ENCODE measurements around the gene PARD3.
"Not testable (repeated sequence)": the region's sequence is repeated elsewhere in the genome, so short reads cannot be mapped to it uniquely, and the experiment has no call there.

The PARD3 gene

DNA sequence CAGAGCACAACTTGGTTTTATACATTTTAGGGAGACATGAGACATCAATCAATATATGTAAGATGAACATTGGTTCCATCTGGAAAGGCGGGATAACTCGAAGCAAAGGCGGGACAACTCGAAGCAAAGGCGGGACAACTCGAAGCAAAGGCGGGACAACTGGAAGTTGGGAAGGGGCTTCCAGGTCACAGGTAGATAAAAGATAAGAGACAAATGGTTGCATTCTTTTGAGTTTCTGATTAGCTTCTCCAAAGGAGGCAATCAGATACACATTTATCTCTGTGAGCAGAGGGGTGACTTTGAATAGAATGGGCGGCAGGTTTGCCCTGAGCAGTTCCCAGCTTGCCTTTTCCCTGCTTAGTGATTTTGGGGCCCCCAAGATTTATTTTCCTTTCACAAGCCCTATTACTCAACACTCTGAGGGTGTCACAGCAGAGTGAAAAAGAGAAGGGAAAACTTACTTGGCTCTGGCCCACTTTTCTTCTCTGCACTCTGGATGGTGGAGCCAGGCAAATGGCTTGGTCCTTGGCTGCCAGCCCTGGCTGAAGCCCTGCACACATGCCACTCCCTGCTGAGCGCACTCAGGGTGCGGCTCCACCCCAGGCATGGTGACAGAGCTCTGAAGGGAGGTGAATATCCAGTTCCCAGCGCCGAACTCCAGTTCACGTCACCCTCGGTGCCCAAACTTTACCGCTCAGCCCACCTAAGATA lies 46.7 kb downstream of the PARD3 start:
- peak in 29 of 56 donors; percentile 4 to 69 (median 34) for DNase-seq

DNA sequence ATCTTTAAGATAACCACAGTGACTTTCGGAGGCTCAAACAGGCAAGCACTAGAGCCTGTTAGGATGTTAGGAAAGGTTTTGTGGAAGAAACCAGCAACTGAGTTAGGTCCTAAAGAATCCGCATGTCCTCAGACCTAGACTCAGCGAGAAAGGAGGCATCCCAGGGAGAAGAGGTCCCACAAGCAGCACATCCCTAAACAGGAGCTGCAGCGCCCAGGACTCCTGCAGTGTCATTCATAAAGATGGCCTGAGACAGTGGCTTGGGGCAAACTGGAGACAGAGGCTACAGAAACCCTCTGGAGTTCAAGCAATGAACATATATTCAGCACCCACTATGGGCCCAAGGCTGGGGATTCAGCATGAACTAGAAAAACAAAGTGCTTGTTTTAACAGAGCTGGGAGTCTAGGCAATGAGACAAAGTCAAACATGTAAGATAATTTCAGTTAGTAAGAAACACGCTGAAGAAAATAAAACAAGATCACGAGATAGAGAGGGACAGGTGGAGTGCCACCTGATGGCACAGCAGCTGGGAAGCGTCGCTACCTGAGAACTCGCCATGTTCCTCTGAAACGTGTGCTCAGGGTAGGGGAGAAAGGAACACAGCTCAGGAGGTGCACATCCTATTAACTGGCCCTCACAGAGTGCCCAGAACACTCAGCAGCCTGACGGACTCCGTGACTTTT lies 48.1 kb downstream of the PARD3 start:
- no peak for DNase-seq

DNA sequence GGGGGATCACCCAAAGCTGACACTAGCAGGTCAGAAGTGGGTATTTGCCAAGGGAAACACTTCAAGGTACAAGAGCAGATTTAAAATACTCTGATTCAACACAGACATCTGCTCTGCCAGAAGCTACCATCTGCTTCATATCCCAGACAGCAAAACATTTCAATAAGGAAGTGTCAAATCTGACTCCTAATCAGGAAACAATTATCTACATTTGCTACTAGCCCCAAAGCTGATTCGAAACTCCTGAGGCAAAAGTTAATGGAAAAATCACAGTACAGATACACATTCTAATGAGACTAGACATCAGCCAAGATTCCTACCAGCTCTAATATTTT lies 48.9 kb downstream of the PARD3 start:
- DNase-seq, result peak in 1 of 56 donors; percentile 12

DNA sequence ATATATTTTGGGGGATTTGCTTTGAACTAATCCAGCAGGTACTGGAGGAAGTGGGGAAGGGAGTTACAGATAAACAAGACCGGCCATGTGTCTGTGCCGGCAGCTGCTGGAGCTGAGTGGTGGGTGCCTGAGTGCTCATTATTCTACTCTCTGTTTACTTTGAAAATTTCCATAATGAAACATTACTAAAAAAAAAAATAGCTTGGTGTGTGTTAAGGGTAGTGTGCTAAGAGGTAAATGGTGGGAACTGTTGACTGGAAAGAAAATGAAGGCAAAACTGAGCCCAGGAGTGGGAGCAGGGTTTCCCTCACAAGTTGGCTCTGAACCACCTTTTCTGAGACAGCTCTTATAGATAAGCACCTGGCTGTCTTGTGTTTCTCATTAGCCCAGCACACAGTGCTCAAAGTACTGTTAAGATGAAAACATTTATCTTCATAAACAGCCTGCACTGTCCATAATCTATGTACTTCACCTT lies 50.6 kb downstream of the PARD3 start:
- no peak for DNase-seq

DNA sequence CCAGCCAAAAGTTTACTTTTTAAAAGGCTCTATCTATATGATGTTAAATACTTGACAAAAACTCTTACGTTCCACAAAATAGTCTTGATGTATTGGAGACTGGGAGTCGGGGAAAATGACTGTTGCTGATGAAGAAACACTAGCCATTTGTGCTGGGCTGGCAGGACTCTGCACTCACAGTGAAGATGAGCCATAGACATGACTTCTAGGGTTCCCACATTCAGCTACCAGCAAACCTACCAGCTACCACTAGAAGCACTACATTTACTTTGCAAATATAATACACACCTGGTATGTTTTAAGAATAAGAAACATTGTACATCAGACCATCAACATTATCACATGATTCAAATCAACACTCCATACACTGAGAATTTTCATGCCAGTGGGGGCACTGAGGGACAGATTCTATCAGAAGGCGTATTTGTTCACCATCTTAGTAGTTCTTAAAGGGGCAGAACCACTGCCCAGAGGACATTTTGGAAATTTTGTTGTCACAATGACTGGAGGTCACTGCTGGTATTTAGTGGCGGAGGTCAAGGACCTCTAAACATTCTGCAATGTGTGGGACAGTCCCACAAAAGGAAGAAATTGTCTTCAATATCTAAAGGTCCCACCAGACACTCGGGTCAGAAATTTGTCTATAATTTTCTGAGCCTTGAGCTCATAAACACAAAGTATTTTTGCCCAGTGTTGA lies 52.3 kb downstream of the PARD3 start:
- no peak for DNase-seq

DNA sequence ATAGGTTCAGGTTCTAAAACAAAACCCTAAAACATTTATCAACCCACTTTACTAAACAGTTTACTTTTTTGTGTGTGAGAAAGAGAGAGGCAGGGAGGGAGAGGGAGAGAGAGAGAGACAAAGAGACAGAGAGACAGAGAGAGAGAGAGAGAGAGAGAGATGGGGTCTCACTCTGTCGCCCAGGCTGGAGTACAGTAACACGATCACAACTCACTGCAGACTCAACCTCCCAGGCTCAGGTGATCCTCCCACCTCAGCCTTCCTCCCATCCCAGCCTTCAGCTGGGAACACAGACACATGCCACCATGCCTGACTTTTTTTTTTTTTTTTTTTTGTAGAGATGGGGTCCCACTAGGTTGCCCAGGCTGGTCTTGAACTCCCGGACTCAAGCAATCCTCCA lies 52.9 kb downstream of the PARD3 start:
- DNase-seq, result no peak

DNA sequence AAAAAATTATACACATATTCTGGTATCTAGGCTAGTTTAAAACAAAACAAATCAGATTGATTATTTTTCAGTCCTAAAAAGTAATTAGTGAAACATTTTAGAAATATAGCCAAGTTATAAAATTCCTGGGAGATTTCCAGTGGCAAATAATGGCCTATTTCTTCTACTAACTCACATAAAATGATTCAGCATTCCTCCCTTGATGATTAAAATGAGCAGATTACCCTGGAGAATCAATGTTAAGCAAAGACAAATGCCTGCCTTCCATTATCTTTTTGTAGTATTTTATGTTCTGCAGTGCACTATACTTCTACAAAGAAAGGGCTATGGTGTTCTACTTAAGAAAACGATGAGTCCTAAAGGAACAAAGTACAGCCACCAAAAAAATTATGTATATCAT lies 53.6 kb downstream of the PARD3 start:
- DNase-seq, result no peak

DNA sequence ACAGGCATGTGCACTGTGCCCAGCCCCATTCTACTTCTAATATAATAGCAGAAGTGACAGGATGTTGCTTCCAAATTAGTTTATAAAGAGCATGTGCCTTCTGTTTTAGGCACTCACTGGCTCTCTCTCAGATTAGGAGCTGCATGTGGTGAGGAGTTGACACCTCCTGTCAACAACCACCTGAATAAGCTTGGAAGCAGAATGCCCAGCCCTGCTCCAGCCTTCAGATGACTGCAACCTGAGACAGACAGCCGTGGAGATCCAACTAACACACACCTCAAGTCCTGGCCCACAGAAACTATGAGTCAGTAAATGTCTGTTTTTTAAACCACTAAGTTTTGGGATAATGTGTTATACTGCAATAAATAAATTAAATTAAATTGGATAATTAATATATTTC lies 54.5 kb downstream of the PARD3 start:
- DNase-seq, result no peak

DNA sequence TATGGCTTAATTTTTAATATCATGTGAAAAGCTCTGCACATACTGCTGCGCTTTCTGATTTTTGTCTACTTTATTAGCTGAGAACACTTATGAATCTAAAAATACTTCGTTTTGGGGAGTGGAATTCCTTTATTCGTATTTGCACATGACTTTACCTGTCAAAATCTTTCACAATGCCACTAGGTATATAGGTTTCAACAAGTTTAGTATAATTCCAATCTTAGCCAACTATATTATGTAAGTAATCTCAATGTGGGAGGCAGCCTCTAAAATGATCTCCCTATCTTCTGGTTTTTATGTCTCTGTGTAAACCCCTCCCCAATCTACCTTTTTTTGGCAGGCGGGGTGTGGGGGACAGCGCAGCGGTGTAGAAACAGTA lies 55.3 kb downstream of the PARD3 start:
- no peak for DNase-seq

DNA sequence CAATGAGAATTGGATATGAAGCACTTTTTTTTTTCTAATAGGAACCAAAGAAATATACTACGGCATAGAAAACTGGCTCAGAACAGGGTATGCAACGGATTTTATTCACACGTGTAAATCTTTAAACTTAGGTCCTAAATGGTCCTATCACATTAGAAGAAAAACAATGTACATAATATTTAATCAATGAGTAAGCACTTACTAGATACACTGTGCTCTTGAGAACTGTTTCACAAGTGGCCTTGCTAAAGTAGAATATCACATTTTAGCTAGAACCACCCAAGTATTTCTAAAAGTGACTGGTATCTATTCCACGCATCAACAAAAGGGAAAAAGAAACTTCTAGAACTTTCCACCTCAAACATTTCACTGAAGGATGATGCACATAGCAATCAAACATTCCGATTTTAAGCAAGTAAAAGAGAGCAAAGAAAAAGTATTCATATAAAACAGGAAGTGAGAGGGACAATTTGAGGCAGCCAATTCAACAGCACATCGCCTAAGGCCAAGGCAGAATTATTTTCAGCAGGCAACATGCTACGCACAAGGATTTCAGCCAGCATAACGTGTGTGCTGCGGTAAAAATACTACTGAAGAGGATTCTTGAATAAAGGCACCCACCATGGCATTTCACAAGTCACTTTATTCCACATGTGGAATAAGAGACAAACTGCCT lies 55.8 kb downstream of the PARD3 start:
- DNase-seq, result no peak

DNA sequence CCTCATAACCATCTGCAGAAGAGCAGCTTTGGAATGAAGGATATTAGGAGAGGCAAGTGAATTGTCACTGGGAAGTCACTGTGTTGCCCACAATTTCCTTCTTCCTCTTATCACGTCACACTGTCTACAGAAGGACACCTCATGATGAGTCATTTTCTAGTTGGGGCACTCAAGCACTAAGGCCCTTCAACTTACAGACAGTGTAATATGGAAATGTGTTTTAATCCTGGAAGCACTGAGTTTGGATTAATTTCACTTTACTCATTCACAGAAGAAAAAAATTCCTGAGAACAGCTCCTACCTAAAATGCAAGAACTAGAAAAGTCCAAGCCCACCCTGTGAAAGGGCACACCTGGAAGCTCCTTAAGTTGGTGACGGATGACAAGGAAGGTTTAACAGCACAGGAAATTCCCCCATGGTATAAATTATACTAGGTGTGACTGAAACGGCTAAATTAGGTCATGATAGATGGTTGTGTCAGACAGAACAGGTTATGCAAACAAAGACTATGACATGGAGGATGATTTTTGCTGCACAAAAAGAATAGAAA lies 56.6 kb downstream of the PARD3 start:
- DNase-seq, result no peak

DNA sequence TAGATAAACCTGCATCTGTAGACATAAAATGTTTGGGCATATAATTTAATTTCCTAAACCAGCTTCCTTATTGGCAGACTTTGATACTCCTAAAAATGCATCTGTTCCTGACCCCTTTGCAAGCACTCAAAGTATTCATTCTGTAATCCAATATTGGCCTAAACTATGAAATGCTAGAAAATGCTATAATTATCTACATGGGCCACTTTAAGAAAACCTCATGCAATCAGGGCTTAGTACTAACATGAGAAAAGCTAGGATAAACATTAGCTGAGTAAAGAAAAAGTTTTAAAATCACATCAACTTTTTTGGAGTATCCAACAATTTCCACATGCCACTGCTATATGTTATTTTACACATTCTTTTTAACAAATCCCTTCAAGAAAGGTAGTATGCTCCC lies 57.2 kb downstream of the PARD3 start:
- no peak for DNase-seq

DNA sequence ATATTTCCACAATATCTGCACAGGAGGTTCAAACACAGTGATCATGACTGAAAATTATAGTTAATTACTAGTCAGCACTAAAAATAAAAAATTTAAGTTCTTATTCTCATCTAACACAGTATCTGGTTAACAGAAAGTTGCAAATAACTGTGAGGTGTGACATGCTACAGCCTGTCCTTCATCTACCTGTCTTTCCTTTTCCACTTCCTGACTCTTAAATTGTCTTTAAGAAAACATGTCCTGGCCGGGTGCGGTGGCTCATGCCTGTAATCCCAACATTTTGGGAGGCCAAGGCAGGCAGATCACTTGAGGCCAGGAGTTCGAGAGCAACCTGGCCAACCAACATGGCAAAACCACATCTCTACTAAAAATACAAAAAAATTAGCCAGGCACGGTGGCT lies 57.9 kb downstream of the PARD3 start:
- not testable (repeated sequence) for DNase-seq

DNA sequence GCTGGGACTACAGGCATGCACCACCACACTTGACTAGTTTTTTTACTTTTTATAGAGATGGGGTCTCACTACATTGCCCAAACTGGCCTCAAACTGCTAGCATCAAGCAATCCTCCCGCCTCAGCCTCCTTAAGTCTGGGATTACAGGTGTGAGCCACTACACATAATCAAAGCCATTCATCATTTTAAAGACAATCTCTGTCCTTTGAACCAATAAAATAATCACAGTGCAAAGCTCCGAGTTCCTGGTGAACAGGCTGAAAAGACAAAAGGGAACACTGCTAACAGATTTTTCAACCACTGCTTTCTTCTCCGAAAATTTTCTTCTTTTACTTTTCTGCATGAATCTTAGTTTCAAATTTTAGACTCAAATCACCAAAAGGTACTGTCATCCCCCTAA lies 58.5 kb downstream of the PARD3 start:
- no peak for DNase-seq

DNA sequence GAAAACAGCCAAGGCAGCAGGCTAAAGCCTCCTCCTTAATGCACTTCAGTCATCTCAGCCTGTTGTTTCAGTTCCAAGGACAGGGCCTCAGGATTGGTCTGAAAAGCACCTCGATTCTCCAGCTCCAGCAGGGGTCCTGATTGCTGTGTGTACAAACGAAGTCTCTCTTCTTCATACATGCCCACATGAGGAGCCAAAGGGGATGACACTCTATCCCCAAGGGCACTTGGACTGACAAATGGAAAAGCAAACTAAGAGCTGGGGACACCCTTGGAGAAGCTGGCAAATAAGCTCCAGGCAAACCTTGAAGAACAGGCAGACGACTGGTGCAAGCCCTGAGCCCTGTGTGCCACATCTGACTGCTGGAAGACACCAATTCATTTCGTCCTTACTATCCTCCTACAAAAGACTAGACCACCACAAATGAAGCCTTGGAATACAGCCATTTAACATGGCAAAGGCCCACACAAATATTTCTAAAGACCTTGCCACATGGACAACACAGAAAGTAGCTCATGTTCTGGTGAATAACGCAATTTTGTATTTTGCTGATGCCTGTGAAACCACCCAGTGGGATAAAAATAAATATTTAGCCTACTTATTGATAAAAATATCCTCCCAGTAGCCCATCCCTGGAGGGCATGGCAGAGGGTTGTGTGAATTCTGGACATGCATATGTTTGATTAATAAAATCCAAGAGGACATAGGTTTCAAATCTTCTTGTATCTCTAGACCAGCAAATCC lies 61.9 kb downstream of the PARD3 start:
- DNase-seq, result no peak

DNA sequence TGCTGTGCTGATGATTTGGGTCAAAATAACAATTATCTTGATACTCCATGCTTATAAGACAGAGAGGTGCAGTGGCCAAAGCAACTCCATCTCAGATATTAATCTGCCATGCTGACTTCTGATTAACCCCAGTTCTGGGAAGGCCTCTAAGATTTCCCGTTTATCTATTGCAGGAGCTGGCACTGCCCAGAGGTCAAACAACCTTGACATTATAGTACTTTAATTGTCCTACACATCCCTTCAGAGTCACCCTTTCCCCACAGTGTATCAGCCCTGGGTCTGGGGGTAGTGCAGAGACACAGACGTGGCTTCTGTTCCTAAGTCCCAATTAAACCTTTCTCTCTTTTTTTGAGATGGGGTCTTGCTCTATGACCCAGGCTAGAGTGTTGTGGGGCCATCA lies 63.8 kb downstream of the PARD3 start:
- no peak for DNase-seq

DNA sequence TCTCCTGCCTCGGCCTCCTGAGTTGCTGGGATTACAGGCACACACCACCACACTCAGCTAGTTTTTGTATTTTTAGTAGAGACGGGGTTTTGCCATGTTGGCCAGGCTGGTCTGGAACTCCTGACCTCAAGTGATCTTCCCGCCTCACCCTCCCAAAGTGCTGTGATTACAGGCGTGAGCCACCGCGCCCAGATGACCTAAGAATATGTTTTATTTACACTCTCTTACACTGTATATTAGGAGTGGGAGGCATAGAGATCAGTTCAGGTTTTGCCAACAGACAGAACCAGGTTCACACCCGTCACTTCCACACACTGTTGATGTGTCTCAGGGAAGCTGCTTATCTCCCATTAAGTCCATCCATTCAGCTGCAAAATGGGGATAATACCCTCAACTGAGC lies 64.3 kb downstream of the PARD3 start:
- DNase-seq, result not testable (repeated sequence)

DNA sequence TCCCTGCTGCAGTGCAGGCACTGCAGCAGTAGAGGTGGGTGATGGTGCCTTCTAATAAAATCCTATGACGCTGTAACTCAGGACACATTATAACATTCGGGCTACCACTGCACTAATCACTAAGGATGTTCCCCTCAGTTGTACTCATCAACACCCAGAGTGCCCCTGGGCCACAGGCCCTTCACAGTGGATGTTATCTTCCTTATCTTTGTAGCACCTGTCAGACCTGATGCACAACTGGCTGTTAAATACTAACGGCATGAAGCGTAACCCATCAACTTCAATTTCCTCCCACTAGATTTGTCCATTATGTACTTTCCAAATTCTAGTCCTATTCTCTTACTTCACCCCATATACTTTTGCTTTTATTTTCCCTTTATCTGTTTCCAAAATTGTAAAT lies 66.3 kb downstream of the PARD3 start:
- no peak for DNase-seq

DNA sequence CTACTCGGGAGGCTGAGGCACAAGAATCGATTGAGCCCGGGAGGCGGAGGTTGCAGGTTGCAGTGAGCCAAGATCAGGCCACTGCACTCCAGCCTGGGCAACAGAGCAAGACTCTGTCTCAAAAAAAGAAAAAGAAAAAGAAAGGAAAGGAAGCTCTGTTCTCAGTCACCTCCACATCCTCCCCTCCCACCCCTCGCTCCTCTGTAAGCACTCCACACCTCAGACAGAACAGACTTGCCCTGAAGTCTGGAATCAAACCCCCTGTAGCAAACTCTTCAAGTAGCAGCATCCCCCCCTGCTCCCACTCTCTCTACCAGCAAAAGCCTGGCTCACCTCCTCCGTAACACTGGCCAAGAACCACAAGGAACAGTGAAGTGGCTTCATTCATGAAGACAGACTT lies 66.7 kb downstream of the PARD3 start:
- no peak for DNase-seq

DNA sequence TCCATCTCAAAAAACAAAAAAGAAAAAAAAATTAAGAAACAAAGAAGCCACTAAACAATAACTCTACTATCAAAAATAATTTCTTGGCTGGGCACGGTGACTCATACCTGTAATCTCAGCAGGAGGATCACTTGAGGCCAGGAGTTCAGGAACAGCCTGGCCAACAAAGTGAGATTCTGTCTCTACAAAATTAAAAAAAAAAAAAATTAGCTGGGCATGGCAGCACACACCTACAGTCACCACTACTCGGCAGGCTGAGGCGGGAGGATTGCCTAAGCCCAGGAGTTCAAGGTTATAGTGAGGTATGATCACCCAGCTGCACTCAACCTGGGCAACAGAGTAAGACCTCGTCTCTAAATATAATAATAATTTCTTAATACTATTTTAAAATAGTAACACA lies 69.0 kb downstream of the PARD3 start:
- no peak for DNase-seq

DNA sequence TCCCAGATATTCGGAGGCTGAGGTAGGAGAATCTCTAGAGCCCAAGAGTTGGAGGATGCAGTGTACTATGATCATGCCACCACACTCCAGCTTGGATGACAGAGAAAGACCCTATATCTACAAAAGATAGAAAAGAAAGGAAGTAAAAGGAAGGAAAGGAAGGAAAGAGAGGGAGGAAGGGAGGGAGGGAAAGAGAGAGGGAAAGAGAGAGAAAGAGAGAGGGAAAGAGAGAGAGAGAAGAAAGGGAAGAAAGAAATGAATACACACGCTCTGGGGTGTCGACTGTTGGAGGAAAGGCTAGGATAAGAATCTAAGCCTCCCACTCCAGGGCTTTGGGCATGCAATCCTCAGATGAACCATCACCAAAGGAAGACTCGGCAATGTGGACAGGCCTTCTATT lies 69.9 kb downstream of the PARD3 start:
- no peak for DNase-seq

Data from amygdala (tissue), 56 donors.